HG03025 (cell line): ENCODE data around the gene EMCN.
"Not testable (repeated sequence)": the region's sequence is repeated elsewhere in the genome, so short reads cannot be mapped to it uniquely, and the experiment has no call there.

Source experiments
- ATAC-seq: cut with Tn5 transposase; IDR thresholded peaks from one replicate; pipeline ENCODE4 v1.9.1; 2021; ENCODE audit warnings: mild to moderate bottlenecking, moderate library complexity; ENCODE audit not compliant: unreplicated experiment, low FRiP score

Gene EMCN, protein sequence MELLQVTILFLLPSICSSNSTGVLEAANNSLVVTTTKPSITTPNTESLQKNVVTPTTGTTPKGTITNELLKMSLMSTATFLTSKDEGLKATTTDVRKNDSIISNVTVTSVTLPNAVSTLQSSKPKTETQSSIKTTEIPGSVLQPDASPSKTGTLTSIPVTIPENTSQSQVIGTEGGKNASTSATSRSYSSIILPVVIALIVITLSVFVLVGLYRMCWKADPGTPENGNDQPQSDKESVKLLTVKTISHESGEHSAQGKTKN

DNA sequence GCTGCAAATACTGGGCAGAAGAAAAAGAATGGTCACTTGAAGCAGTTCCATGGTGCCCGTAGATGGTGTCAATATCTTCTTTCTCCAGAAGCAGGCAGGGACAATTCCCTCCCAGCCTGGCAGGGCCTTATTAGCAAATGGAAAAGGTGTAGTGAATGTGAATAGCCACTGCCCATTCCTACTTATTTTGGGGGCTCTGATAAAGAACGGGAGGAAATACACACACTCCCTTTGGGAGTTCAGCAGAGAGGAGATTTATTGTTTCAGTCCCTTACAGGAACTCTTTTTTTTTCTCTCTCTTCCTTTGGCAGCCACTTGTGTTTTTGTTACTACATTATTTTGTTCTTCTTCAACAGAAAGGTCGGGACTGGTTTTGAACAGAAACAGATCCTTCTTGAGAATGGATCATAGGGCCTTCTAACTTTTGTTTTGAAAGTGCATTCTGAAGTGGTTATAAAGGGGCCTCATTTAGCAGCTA is at the start of gene EMCN:
Gene EMCN, minus strand, starts transcription at position 159 of the 478 bp plus-strand sequence. Its CDS starts 108 bp downstream, at position 51.
- no peak for ATAC-seq

GRCh38 chr4:100566396-100566795 is 48.6 kb upstream of the EMCN start:
- no peak for ATAC-seq

GRCh38 chr4:100557306-100557705 is 39.5 kb upstream of the EMCN start:
- ATAC-seq: no peak

DNA sequence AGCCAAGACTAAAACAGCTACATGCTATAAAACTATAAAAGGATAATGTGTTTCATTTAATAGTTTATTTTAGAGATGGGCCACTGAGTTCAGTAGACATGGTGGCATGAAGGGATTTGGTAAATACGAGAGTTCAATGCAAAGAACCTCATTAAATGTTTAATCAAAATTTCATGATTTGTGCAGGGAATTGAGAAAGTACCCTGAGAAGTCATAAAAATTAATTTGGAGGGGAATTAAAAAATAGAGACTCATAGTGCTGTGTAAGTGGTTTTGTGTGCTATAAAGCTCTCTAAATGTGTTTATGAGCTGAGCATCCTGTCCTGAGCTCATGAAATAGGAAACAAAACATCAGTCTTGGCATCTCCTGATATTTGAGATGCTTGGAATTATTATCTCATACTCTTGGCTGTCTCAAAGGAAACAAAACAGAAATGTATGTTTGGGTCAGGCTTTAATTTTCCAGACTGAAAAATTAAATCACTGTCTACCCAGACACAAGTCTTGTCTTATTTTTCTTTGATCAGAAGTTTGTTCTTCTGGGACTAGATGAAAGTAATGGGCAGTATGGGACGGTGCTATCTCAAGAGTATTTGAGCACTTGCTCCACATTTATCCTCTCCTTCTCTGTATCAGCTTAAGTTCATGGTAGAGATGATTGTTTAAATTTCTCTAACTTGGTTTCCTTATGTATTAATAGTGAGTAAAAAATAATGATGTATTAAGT is 38.0 kb upstream of the EMCN start:
- no peak for ATAC-seq

- no peak for ATAC-seq
These were observed 30.4 kb upstream of the EMCN start for GRCh38 chr4:100548200-100548560.

- ATAC-seq: no peak
These were observed 29.8 kb upstream of the EMCN start for GRCh38 chr4:100547541-100548199.

DNA sequence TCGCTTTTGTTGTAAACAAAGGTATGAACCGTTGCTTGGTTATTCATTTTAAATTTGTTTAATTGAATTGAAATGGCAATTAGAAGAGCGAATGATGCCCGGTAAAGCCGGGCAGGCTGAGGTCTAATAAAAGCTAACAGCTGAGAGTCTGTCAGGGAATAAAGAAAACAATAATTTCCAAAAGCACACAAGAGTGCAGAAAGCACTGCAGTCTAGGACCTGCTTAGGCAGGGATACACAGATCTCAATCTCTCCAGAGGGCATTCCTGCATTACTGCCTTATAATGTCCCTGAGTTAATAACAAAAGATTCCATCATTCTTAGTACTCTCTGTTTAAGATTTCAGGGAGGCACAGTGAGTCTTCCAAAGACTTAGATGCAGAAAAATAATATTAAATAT is 27.6 kb upstream of the EMCN start:
- ATAC-seq: no peak

DNA sequence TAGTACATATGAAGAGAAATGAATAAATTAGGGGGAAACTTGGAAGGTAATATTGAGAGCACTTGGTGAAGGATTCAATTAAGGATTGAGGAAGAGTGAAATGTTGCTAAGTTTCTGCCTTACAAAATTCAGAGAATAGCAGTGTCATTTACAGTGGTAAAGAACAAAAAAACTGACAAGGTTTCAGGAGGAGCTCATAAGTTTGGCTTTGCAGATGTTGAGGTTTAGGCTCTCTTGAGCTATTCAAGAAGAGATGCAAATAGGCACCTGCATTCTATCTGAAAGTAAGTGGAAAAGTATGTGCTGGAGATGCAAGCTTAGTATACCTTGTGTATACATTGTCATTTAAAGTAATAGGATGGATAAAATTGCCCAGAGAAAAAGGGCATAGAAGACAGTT is 22.3 kb upstream of the EMCN start:
- no peak for ATAC-seq

GRCh38 chr4:100539706-100540105 is 21.9 kb upstream of the EMCN start:
- ATAC-seq: no peak

DNA sequence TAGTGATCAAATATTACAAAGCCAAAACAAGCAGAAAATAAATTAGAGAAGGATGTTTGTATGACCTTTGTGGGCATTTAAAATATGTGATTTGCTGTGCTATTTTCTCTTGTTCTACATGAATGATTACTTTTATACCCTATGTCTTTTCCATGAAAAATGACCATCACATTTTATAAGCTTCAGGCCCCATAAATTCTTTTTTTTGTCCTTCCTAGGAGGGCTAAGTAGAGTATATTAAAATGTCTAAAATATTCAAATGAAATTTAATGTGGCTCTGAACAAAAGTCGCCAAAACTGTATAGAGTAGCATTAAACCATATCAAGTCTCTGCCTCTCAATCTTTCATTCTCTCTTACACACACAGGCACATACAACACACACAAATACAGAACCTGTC is 15.9 kb upstream of the EMCN start:
- no peak for ATAC-seq

DNA sequence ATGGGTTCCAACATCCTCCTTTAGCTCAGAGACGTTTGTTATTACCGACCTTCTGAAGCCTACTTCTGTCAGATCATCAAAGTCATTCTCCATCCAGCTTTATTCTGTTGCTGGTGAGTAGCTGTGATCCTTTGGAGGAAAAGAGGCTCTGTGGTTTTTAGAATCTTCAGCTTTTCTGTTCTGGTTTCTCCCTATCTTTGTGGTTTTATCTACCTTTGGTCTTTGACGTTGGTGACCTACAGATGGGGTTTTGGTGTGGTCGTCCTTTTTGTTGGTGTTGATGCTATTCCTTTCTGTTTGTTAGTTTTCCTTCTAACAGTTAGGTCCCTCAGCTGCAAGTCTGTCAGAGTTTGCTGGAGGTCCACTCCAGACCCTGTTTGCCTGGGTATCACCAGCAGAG is 12.3 kb upstream of the EMCN start:
- not testable (repeated sequence) for ATAC-seq

GRCh38 chr4:100525686-100526085 is 7.9 kb upstream of the EMCN start:
- no peak for ATAC-seq

DNA sequence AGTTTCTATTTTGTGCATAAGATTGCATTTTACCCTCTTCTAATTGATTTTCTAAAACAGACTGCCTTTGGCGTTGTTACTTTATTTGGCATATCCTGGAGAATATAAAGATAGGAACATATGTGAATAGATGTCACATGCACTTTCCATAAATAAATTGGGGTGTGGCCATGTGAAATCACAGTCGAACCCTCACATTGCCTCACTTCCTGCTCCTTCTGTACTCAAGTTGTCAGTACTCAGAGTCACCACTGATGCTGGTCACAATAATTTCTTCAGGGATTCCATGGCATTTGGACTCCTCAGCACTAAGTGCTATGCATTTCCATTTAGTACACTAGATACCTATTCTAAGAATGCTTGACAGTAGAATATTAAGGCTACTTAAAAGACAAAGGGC is 1.4 kb upstream of the EMCN start:
- no peak for ATAC-seq

DNA sequence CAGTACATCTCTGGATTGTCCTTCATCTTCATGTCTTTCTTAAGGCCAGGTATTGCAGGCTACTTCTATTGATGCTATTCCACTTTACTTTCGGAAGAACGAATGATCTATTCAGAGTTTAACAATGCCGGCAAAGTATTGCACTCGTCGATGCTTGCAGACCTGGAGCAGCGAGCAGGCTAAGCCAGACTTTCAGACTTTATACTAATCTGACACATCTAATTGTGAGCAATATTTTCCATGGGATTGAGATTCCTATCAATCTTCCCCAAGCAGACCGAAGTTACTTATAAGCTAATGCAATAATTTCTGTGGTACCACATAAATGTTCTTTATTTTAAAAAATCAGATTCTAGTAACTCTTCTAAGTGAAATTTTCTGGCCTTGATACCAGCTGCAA is 1.6 kb downstream of the EMCN start:
- ATAC-seq: no peak

GRCh38 chr4:100511896-100512295 is 5.9 kb downstream of the EMCN start:
- ATAC-seq: no peak

GRCh38 chr4:100510551-100510950 is 7.3 kb downstream of the EMCN start:
- ATAC-seq: no peak

DNA sequence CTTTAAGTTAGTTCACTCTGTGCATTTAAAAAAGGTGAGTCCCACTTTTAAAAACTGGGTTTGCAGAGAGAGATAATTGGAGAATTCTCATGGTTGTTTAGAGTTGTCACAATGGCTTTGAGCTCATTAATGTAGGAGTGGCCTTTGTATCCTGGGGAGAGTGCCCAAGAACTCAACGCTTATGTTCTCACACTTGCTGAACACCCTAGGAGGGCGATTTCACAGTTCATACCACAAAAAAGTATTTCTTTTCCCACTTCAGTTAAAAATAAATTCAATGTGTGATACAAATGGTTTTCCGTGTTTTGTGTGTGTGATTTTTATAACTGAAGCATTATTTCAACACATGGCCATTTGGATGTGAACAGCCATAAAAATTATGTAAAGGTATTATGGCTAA is 8.4 kb downstream of the EMCN start:
- no peak for ATAC-seq

- ATAC-seq: no peak
These were observed 9.1 kb downstream of the EMCN start for GRCh38 chr4:100508691-100509090.

DNA sequence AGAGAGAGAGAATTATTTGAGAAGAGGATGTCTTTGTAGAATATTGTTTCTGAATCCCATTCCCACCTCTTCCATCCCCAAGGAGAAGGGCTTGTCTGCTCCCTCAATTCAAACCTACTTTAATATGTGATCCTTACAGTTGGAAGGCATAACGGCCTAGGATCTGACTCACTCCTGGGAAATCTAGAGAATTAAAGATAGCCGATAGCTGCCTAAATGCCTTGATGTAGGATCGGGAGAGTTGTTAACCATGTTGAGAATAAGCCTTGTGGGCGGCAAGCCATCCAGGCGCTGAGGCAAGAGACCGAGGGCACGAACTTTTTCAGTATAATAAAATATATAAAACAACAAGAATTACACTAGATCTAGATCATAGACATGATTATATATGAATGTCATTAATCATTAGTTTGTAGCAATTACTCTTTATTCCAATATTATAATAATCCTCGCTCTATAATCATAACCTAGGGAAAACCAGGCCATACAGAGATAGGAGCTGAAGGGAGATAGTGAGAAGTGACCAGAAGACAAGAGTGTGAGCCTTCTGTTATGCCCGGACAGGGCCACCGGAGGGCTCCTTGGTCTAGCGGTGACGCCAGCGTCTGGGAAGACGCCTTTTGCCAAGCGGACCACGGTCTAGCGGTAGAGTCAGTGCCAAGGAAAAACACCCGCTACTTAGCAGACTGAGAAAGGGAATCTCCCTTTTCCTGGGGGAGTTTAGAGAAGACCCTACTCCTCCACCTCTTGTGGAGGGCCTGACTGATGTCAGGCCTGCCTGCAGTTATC is 13.5 kb downstream of the EMCN start:
- no peak for ATAC-seq

GRCh38 chr4:100497791-100498190 is 20.0 kb downstream of the EMCN start:
- ATAC-seq: no peak

DNA sequence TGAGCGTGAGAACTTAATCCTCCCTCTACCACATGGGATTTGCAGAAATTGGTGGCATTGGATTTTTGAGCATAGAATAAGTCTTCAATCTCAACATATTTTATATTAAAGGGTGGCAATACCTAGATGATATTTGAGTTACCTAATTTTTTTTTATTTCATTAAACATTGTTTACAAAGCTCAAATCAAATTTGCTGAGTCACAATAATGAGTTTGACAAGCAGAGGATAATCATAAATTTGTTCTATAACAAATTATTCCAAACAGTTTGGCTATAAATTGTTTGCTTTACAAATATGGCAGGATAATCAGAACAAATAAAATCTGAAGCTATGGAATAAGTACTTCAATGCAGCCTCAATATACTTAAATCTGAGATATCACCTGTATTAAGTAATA is 22.7 kb downstream of the EMCN start:
- no peak for ATAC-seq
